WTC11 (cell line): ENCODE results near the gene TAF1B. TPM values are rescaled to one million over a fixed set of nuclear protein-coding genes. Genes with fewer than 3 reads are reported as not detected.
A peak's percentile ranks its signal among the peaks of the same experiment; 100 is the strongest.

Experiments used
- ATAC-seq: fragments of 200-7000 bp; cut with Tn5 transposase; 2 replicates; pipeline ENCODE4 v1.10.0; 2021; ENCODE audit warnings: mild to moderate bottlenecking, moderate library complexity
- CTCF ChIA-PET: fragments of 300-600 bp; sonication (Branson Sonifier 250); formaldehyde crosslinking; loops from one replicate; lab custom pipeline; 2021; ENCODE audit warnings: antibody characterized with exemption; lab: Charles Lee
- POLR2A ChIA-PET: fragments of 350-600 bp; sonication (Branson Sonifier 250); formaldehyde crosslinking; loops from one replicate; lab custom pipeline; 2021; ENCODE audit warnings: antibody characterized with exemption; lab: Charles Lee
- DNase-seq: peaks from one replicate; pipeline ENCODE4 v3.0.0; 2021; ENCODE audit warnings: low spot score
- H3K27ac Mint-ChIP-seq: 2 replicates; pipeline ENCODE4 v1.8.0; 2021; ENCODE audit warnings: mixed read lengths
- H3K27me3 Mint-ChIP-seq: 2 replicates; pipeline ENCODE4 v1.8.0; 2021; ENCODE audit warnings: low read depth, mild to moderate bottlenecking, moderate library complexity, mixed read lengths
- H3K36me3 Mint-ChIP-seq: 2 replicates; pipeline ENCODE4 v1.8.0; 2021; ENCODE audit warnings: mixed read lengths
- H3K4me1 Mint-ChIP-seq: 2 replicates; pipeline ENCODE4 v1.8.0; 2022; ENCODE audit warnings: mixed read lengths
- H3K4me3 Mint-ChIP-seq: 2 replicates; pipeline ENCODE4 v1.8.0; 2021; ENCODE audit warnings: mild to moderate bottlenecking, moderate library complexity, mixed read lengths
- H3K9me3 Mint-ChIP-seq: 2 replicates; pipeline ENCODE4 v1.8.0; 2021; ENCODE audit warnings: mixed read lengths
- AR ChIP-seq: fragments of 250-450 bp; sonication (Bioruptor Pico); IDR thresholded peaks from 2 replicates; pipeline ENCODE4 v1.9.0; 2021; ENCODE audit warnings: mild to moderate bottlenecking
- ATF1 ChIP-seq: sonication (generic); formaldehyde crosslinking; IDR thresholded peaks from 2 replicates; pipeline ENCODE4 v1.8.1; 2023; ENCODE audit warnings: mild to moderate bottlenecking, moderate library complexity, missing genetic modification reagents
- CREM ChIP-seq: sonication (generic); formaldehyde crosslinking; IDR thresholded peaks from 2 replicates; pipeline ENCODE4 v1.8.1; 2022; ENCODE audit warnings: mild to moderate bottlenecking, missing genetic modification reagents, moderate library complexity
- ESRRA ChIP-seq: sonication (generic); formaldehyde crosslinking; IDR thresholded peaks from 2 replicates; pipeline ENCODE4 v1.8.1; 2022; ENCODE audit warnings: mild to moderate bottlenecking, missing genetic modification reagents, borderline replicate concordance
- GRHL2 ChIP-seq: fragments of 250-450 bp; sonication (Bioruptor Pico); IDR thresholded peaks from 2 replicates; pipeline ENCODE4 v1.8.0; 2022; ENCODE audit warnings: mild to moderate bottlenecking, moderate library complexity; ENCODE audit not compliant: insufficient replicate concordance, severe bottlenecking
- JAZF1 ChIP-seq: fragments of 250-450 bp; sonication (Bioruptor Pico); IDR thresholded peaks from 2 replicates; pipeline ENCODE4 v1.9.0; 2021; ENCODE audit warnings: moderate library complexity, mild to moderate bottlenecking, inconsistent platforms
- MXD4 ChIP-seq: fragments of 250-450 bp; sonication (Bioruptor Pico); IDR thresholded peaks from 2 replicates; pipeline ENCODE4 v1.8.0; 2021; ENCODE audit warnings: mild to moderate bottlenecking, moderate library complexity, borderline replicate concordance
- NR1H2 ChIP-seq: sonication (generic); formaldehyde crosslinking; IDR thresholded peaks from 2 replicates; pipeline ENCODE4 v1.9.0; 2021; ENCODE audit warnings: mild to moderate bottlenecking, moderate library complexity, missing genetic modification reagents
- NR2C2 ChIP-seq: sonication (generic); formaldehyde crosslinking; IDR thresholded peaks from 2 replicates; pipeline ENCODE4 v1.8.0; 2022; ENCODE audit warnings: mild to moderate bottlenecking, missing genetic modification reagents
- OVOL2 ChIP-seq: fragments of 250-450 bp; sonication (Bioruptor Pico); IDR thresholded peaks from 2 replicates; pipeline ENCODE4 v1.9.0; 2021; ENCODE audit warnings: mild to moderate bottlenecking, borderline replicate concordance
- PRDM15 ChIP-seq: sonication (generic); formaldehyde crosslinking; IDR thresholded peaks from 2 replicates; pipeline ENCODE4 v1.8.0; 2022; ENCODE audit warnings: missing genetic modification reagents
- TP53 ChIP-seq: sonication (generic); formaldehyde crosslinking; IDR thresholded peaks from 2 replicates; pipeline ENCODE4 v1.8.1; 2023; ENCODE audit warnings: mild to moderate bottlenecking, missing genetic modification reagents
- ZBTB21 ChIP-seq: sonication (generic); formaldehyde crosslinking; IDR thresholded peaks from 2 replicates; pipeline ENCODE4 v1.8.1; 2023; ENCODE audit warnings: mild to moderate bottlenecking, missing genetic modification reagents, borderline replicate concordance
- ZNF281 ChIP-seq: sonication (generic); formaldehyde crosslinking; IDR thresholded peaks from 2 replicates; pipeline ENCODE4 v1.8.0; 2023; ENCODE audit warnings: mild to moderate bottlenecking, missing genetic modification reagents
- ZNF416 ChIP-seq: fragments of 250-450 bp; sonication (Bioruptor Pico); IDR thresholded peaks from 2 replicates; pipeline ENCODE4 v1.9.0; 2021; ENCODE audit warnings: mild to moderate bottlenecking, inconsistent platforms
- ZSCAN18 ChIP-seq: fragments of 250-450 bp; sonication (Bioruptor Pico); IDR thresholded peaks from 2 replicates; pipeline ENCODE4 v2.1.2; 2022; ENCODE audit warnings: mild to moderate bottlenecking, moderate library complexity
- total RNA-seq: library from RNA; stranded (reverse); gene quantifications from 3 replicates; pipeline ENCODE4 v1.2.3, GENCODE V29; 2021

Gene TAF1B
- total RNA-seq, 1 experiment from 2014 or later, result 28.8 TPM

GRCh38 chr2:9941196-9941995 is 98.1 kb downstream of the TAF1B start (continued):
- no peak for TF ChIP-seq TP53 (CRISPR knock-in tag)

- peaks cover 27% of the 10 kb centered on the region for H3K4me1 Mint-ChIP-seq
- no peak overlapping the region for H3K4me3 Mint-ChIP-seq
- no peak overlapping the region; the same call in 1 of the 2 replicates for H3K27ac Mint-ChIP-seq
- peaks cover 8% of the 10 kb centered on the region for H3K27me3 Mint-ChIP-seq
- POLR2A ChIA-PET, result no interaction called here
- TF ChIP-seq ZBTB21 (CRISPR knock-in tag) (no peak), GRHL2 (CRISPR knock-in tag) (no peak), JAZF1 (no peak), OVOL2 (no peak), MXD4 (CRISPR knock-in tag) (no peak), PRDM15 (CRISPR knock-in tag) (no peak), NR2C2 (CRISPR knock-in tag) (no peak), NR1H2 (CRISPR knock-in tag) (no peak), ZNF281 (CRISPR knock-in tag) (no peak), ZNF416 (no peak), AR (CRISPR knock-in tag) (no peak)
- TF ChIP-seq, all 79 proteins: peak for 0
- no peaks in the 10 kb centered on the region for H3K9me3 Mint-ChIP-seq
- peak; percentile 46 for ATAC-seq
- DNase-seq, result peak; percentile 15
- CTCF ChIA-PET, result interaction anchor here (0.6 to 1.8 kb wide), 9 partner anchors 9 to 174 kb away, joined by 3 to 13 read pairs (median 4); no protein-coding TSS in a partner anchor
- no peaks in the 10 kb centered on the region for H3K36me3 Mint-ChIP-seq
Measured at GRCh38 chr2:9941996-9942390, 98.7 kb downstream of the TAF1B start.

GRCh38 chr2:9944330-9944758 is 101.1 kb downstream of the TAF1B start:
- no peak for DNase-seq
- H3K4me1 Mint-ChIP-seq, result peaks cover 26% of the 10 kb centered on the region
- TF ChIP-seq MXD4 (CRISPR knock-in tag) (no peak), ATF1 (no peak), CREM (CRISPR knock-in tag) (no peak), ESRRA (CRISPR knock-in tag) (no peak), TP53 (CRISPR knock-in tag) (no peak), ZSCAN18 (CRISPR knock-in tag) (no peak), NR1H2 (CRISPR knock-in tag) (no peak)
- no peak overlapping the region for H3K4me3 Mint-ChIP-seq
- no peaks in the 10 kb centered on the region for H3K9me3 Mint-ChIP-seq
- ChIA-PET POLR2A (no interaction called here), CTCF (interaction anchor here (1.4 kb wide), 1 partner anchor 40 kb away, joined by 4 read pairs; no protein-coding TSS in a partner anchor)
- H3K27me3 Mint-ChIP-seq, result peaks cover 23% of the 10 kb centered on the region
- H3K27ac Mint-ChIP-seq, result no peak overlapping the region
- ATAC-seq, result no peak
- H3K36me3 Mint-ChIP-seq, result no peaks in the 10 kb centered on the region
